GM18870 (cell line): ENCODE measurements around the gene RLF.

Experiments used
- ATAC-seq: cut with Tn5 transposase; IDR thresholded peaks from one replicate; pipeline ENCODE4 v1.9.1; 2021; ENCODE audit warnings: moderate library complexity; ENCODE audit not compliant: unreplicated experiment

RLF gene

DNA sequence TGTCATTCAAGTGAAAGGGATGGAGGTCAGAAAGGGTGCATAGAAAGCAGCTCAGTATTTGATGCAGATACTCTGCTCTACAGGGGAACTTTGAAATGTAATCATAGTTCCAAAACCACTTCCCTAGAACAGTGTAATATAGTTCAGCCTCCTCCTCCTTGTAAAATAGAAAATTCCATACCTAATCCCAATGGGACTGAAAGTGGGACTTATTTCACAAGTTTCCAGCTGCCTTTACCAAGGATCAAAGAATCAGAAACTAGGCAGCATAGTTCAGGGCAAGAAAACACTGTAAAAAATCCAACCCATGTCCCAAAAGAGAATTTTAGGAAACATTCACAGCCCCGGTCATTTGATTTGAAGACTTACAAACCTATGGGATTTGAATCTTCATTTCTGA lies 78.4 kb downstream of the RLF start:
- ATAC-seq = no peak

GRCh38 chr1:40240390-40240789 lies 79.2 kb downstream of the RLF start:
- ATAC-seq = no peak

DNA sequence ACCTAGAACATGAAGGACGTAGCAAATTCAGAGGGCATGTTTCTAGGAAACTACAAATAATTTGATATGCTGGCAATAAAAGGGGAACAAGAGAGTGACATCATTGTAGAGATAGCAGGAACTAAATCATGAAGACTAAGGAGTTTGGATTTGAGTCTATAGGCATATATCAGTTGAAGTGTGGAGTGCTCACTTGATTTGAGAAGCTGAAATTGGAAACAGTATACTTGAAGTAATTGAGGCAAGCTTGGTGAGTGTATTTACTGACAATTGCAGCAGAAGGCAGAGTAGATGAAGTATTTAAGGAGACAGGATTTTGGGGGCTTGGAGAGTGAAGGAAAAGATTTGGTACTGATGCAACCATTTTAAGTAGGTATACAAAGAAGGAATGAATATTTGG lies 80.2 kb downstream of the RLF start:
- ATAC-seq = no peak

- ATAC-seq = no peak
Observed at GRCh38 chr1:40243351-40243750, 82.2 kb downstream of the RLF start.

DNA sequence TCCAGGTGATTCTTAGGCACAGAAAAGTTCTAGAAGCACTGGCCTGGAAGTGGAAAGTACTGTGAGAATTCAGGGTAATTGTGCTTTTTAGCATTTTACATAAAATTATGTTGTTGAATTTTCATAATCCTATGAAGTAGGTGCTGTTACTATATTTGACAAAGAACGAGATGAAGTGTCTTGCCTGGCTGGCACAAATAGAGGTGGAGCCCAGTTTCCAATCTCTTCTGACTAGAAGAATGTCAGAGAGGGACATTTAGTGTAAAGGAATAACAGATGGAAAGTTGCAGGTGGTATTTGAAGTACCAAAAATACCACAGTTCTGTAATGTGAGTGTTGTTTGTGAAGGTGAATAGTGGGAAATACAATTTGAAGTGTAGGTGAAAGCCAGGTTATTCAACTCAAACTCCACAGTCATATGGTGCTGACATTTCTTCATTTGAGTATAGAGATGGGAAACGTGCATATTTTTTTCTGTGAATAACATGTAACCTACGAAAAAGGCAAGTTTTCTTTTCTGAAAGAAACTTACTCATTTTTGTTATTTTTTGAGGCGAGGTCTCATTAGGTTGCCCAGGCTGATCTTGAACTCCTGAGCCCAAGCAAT lies 83.1 kb downstream of the RLF start:
- ATAC-seq = no peak

- ATAC-seq = no peak
Observed at GRCh38 chr1:40245686-40246085, 84.5 kb downstream of the RLF start.

DNA sequence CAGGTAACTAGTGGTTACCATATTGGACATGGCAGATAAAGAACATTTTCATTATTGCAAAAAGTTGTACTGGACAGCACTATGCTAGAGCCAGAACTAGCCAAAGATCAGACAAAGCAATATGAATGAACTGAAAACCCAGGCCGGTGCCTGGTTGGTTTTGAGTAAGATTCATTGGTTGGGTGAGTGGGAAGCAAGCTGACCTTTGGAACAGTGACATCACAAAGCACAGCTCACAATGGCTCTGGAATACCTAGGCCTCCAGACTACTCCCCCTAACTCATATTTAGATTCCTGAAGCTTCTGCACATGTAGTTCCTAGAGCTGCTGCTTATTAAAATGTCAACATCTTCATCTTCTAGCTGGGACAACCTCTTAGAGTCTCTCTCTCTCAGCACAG lies 86.5 kb downstream of the RLF start, which contains the start of gene TMCO2:
TSS of gene TMCO2 (plus strand) at position 283 of the 400 bp plus-strand sequence. CDS start at position 340, 57 bp downstream.
- no peak for ATAC-seq

- no peak for ATAC-seq
Observed at GRCh38 chr1:40248412-40248811, 87.2 kb downstream of the RLF start.

- no peak for ATAC-seq
Observed at GRCh38 chr1:40251456-40251855, 90.3 kb downstream of the RLF start.

- ATAC-seq = no peak
Observed at GRCh38 chr1:40252601-40253000, 91.4 kb downstream of the RLF start.

DNA sequence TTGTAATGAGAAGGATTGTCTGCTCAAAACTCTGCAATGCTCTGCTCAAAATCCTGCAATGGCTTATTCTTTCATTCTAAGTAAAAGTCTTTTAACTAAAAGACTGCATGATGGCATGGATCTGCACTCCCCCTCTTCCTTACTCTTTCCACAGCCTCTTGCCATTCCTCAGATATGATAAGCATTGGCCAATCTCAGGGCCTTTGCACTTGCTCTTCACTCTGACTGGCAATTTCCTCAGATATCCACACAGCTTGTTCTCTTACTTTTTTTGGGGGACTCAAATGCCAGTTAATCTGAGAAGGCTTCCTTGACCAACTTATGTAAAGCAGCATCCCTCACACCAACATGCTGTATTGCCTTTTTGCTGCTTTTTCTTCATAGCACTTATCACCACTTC lies 94.0 kb downstream of the RLF start:
- ATAC-seq = no peak

DNA sequence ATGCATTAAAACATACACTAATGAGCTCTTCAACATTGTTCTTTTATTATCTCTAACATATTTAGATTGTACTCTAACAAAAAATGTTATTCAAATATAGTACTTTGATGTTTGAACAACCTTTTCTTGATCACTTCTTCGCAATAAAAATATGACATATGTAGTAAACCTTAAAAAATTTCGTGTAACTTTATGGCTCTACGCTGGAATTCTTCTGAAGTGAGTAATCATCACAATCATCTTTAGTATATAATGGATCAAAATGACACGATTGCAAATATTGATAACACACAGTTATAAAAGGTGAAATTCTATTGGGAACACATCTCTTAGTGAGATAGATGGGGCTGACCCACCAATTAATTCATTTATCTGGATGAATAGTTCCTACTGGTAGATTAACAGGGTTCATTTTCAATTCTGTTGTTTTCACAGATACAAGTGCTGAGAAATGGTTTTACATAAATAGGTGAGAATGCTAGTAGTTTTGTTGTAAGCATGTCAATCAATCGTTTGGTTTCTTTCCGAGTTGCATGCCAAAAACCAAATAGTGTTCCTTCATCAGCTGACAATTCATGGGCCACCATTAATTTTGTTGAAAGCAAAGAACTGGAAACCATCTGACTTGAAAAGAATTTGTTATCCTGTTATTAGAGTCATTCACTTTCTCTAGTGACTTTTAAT lies 95.4 kb downstream of the RLF start:
- ATAC-seq = no peak

DNA sequence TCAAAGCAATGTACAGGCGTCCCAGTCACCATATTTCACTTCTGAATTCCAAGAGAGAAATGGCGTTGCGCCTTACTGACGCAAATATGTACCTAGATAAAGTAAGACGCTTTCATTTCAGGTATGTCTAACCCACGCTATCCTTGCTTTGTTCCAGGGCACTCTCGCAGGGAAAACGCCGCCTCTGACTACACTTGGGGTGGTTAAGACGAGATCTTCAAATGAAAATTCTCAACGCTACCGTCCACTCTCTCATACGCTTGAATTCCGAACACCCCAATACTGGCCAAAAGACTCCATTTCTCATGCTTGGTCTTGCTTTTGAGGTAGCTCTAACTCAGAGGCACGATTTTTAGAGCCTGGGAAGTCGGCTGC lies 96.1 kb downstream of the RLF start:
- no peak for ATAC-seq

DNA sequence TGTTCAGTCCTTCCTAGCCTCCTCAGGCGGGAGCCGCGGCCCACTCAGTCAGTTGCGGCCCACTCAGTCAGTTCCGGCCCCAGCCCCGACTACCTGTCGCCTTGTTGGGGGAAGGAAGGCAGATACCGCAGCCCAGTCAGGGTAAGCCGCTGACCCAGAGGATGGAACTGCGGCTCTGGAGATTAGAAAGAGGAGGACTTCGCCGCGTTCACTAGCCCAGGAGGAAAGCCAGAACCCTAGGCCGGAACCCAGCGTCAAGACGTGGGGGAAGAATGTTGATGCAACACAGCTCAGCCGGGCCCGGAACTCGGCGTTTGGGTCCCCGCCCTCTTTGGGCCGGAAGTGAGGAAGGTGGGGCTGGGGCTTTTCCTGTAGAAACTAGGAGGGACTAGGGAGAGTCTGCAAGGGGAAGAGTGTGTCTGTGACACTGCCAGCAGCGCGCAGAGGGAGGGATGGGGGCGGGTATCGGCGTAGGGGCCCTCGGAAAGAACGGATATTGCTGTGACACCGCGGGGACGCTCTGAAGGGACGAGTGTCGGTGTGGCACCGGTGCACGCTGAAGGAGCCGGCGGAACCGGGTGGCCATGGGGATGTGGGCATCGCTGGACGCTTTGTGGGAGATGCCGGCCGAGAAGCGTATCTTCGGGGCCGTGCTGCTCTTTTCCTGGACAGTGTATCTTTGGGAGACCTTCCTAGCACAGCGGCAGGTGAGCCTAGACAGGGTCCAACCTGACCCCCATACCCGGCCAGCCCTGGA lies 96.7 kb downstream of the RLF start, which contains the start of gene ZMPSTE24:
TSS of gene ZMPSTE24 (plus strand) at position 549 of the 757 bp plus-strand sequence. CDS start at position 585, 36 bp downstream.
- peak; percentile 82 for ATAC-seq

DNA sequence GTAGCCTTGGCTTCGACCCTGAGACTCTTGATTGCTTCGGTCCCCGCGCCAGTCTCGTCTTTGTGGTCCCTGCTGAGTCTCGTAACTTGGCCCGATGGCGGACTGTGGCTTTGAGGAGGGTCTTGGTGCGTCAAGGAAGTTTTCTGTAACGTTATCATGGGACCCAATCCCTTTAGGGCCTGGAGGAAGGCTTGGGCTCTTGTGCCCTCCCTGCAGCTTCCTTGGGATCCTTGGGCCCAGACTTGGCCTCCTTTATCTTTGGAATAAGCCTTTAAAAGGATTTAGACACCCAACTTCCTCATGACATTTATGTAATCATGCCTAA lies 97.2 kb downstream of the RLF start:
- ATAC-seq = no peak

DNA sequence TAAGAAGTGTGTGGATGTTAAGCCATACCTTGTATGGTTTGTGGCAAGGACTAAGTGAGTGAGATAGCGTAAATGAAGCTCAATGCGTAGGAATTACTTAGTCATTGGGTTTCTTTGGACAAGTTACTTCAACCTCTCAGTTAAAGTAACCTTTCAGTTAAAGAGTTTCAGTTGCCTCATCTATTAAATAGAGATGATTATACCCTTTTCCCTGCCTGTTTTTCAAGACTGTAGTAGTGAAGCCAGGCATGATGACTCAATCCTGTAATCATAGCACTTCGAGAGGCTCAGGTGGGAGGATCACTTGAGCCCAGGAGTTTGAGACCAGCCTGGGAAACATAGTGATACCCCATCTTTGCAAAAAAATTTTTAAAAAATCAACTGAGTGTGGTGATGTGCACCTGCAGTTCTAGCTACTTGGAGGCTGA lies 103.2 kb downstream of the RLF start:
- no peak for ATAC-seq

DNA sequence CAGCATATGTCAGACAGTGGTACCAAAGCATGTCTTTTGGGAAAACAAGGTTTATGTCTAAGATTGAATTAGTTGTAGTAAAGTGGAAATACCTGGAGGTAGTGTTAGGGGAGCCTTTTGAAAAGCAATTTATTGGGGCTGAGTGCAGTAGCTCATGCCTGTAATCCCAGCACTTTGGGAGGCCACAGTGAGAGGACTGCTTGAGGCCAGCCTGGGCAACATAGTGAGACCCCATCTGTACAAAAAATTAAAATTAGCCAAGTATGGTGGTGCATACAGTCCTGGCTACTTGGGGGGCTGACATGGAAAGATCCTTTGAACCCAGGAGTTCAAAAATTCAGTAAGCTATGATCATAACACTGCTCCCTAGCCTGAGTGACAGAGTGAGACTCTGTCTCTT lies 104.1 kb downstream of the RLF start:
- ATAC-seq = no peak

- no peak for ATAC-seq
Observed at GRCh38 chr1:40265919-40266318, 104.7 kb downstream of the RLF start.

DNA sequence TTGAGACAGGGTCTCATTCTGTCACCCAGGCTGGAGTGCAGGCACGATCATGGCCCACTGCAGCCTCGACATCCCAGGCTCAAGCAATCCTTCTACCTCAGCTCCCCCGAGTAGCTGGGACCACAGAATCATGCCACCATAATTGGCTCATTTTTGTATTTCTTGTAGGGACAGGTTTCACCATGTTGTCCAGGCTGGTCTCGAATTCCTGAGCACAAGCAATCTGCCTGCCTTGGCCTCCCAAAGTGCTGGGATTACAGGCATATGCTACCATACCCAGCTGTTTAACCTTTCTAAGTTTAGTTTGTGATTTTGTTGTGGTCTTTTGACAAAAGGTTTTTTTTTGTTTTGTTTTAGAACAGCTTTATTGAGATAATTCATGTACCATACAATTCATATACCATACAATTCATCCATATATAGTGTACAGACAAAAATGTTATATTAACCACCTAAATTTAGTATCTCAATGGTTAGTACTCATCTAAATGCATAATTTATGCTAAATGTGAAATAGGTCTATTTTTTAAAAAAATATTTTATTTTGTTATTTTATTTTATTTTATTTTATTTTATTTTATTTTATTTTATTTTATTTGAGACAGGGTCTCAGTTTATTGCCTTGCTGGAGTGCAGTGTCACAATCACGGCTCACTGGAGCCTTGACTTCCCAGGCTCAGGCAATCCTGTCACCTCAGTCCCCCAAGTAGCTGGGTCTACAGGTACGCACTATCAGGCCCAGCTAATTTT lies 105.8 kb downstream of the RLF start:
- ATAC-seq = no peak

GRCh38 chr1:40267767-40268187 lies 106.6 kb downstream of the RLF start:
- ATAC-seq = no peak

GRCh38 chr1:40268211-40268610 lies 107.0 kb downstream of the RLF start:
- no peak for ATAC-seq
